Nephron progenitor cell (in vitro differentiated cells): Measurements from ENCODE around the gene TRIM41.
A peak's percentile ranks its signal among the peaks of the same experiment; 100 is the strongest.
"Not testable (repeated sequence)": the region's sequence is repeated elsewhere in the genome, so short reads cannot be mapped to it uniquely, and the experiment has no call there.

Source experiments
- DNase-seq: peaks from one replicate; pipeline ENCODE4 v3.0.0; 2021
- H3K27ac Mint-ChIP-seq: 2 replicates; pipeline ENCODE4 v1.8.0; 2021; ENCODE audit warnings: mild to moderate bottlenecking, moderate library complexity, mixed read lengths
- H3K27me3 Mint-ChIP-seq: 2 replicates; pipeline ENCODE4 v1.8.0; 2021; ENCODE audit warnings: mild to moderate bottlenecking, low read depth, mixed read lengths; ENCODE audit not compliant: poor library complexity
- H3K36me3 Mint-ChIP-seq: 2 replicates; pipeline ENCODE4 v1.8.0; 2021; ENCODE audit warnings: low read depth, mixed read lengths
- H3K4me1 Mint-ChIP-seq: 2 replicates; pipeline ENCODE4 v1.8.0; 2021; ENCODE audit warnings: mixed read lengths
- H3K4me3 Mint-ChIP-seq: 2 replicates; pipeline ENCODE4 v1.8.0; 2021; ENCODE audit warnings: mild to moderate bottlenecking, moderate library complexity, mixed read lengths
- H3K9me3 Mint-ChIP-seq: 2 replicates; pipeline ENCODE4 v1.8.0; 2021; ENCODE audit warnings: mild to moderate bottlenecking, moderate library complexity, mixed read lengths
- TF ChIP-seq, protein P1 (sequence below): fragments of 200-600 bp; sonication (generic); IDR thresholded peaks from 2 replicates; pipeline ENCODE4 v1.5.0; 2021; ENCODE audit warnings: antibody characterized with exemption

Gene TRIM41

DNA sequence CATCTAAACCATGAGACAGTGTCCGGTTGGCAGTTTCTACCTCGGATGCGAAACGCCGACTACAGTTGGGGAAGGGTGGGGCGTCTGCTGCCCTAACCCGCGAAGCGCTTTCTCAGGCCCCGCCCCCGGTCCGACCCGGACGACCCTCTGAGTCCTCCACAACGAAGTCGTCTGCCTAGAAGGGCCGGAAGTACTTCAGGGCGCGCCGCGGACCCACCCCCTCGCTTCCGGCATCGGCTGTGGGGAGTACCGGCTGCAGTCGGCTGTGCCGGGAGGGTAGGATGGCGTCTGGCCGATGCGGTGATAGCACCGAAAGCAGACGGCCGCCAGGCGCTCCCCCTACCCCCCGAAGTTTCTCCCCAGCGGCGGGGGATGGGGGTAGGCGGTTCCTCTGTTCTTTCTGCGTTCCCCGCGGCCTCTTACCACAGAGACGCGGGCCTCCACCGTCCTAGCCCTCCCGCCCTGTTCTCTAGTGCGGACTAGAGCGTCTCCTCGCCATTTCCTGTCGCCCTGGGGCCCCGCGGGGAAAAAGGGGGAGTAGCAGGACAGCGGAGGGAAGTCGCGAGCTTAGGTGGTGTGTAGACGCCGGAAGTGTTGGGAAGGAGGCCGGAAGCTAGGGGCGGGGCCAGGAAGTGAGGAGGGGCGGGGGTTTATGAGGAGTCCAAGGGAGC, at the start of gene TRIM41:
TRIM41 (plus strand) TSS at position 224 of the 671 bp plus-strand sequence. CDS start 719 bp downstream, outside the sequence.
- H3K4me3 Mint-ChIP-seq: peak within 1 kb of the TSS; percentile 98
- TF ChIP-seq, protein P1, sequence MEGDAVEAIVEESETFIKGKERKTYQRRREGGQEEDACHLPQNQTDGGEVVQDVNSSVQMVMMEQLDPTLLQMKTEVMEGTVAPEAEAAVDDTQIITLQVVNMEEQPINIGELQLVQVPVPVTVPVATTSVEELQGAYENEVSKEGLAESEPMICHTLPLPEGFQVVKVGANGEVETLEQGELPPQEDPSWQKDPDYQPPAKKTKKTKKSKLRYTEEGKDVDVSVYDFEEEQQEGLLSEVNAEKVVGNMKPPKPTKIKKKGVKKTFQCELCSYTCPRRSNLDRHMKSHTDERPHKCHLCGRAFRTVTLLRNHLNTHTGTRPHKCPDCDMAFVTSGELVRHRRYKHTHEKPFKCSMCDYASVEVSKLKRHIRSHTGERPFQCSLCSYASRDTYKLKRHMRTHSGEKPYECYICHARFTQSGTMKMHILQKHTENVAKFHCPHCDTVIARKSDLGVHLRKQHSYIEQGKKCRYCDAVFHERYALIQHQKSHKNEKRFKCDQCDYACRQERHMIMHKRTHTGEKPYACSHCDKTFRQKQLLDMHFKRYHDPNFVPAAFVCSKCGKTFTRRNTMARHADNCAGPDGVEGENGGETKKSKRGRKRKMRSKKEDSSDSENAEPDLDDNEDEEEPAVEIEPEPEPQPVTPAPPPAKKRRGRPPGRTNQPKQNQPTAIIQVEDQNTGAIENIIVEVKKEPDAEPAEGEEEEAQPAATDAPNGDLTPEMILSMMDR: no peak
- peak; percentile 99 for DNase-seq
- peak within 1 kb of the TSS; percentile 98 for H3K27ac Mint-ChIP-seq
- peaks cover 6% of the 10 kb centered on the region for H3K9me3 Mint-ChIP-seq
- peaks cover 20% of the 10 kb centered on the region for H3K27me3 Mint-ChIP-seq
- H3K36me3 Mint-ChIP-seq: peaks cover 5% of the 10 kb centered on the region
- peaks cover 22% of the 10 kb centered on the region for H3K4me1 Mint-ChIP-seq

DNA sequence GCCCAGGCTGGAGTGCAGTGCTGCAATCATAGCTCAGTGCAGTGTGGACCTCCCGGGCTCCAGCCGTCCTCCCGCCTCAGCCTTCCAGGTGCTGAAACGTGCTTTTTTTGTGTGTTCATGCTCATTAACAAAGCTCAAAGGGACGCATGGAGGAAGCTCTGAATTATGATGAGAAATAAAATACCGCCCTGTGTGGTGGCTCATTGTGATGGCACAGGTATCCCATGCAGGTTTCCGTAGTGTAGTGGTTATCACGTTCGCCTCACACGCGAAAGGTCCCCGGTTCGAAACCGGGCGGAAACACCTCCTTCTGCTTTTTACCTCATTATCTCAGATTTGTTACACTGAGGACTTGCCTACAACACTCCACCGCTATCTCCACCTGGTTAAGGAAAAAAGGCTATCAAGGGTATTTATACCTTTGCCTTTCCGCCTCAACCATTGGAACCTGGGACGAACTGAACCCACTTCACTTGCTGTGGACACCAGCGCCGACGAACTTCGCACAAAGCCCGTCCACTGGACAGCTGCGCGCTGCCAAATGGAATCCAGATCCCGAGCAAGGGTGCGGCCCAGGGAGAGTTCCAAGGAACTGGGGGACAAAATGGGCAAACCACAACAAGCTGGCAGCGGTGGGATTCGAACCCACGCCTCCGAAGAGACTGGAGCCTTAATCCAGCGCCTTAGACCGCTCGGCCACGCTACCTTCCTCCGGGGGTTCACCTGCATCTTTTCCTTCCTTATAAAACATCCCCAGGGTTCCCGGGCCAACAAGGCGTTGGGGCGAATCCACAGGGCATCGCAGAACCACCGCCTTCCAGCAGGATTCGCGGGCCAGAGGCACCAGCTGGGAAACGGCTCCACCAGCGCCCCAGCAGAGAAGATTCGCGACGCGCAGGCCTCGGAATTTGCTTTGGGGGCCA, 49.4 kb upstream of the TRIM41 start:
- DNase-seq: peak; percentile 49
- peaks cover 89% of the 10 kb centered on the region for H3K27me3 Mint-ChIP-seq
- H3K4me3 Mint-ChIP-seq: peak overlapping the region; percentile 67
- TF ChIP-seq, protein P1: no peak
- H3K4me1 Mint-ChIP-seq: peaks cover 27% of the 10 kb centered on the region
- H3K36me3 Mint-ChIP-seq: no peaks in the 10 kb centered on the region
- H3K27ac Mint-ChIP-seq: no peak overlapping the region
- no peaks in the 10 kb centered on the region for H3K9me3 Mint-ChIP-seq

DNA sequence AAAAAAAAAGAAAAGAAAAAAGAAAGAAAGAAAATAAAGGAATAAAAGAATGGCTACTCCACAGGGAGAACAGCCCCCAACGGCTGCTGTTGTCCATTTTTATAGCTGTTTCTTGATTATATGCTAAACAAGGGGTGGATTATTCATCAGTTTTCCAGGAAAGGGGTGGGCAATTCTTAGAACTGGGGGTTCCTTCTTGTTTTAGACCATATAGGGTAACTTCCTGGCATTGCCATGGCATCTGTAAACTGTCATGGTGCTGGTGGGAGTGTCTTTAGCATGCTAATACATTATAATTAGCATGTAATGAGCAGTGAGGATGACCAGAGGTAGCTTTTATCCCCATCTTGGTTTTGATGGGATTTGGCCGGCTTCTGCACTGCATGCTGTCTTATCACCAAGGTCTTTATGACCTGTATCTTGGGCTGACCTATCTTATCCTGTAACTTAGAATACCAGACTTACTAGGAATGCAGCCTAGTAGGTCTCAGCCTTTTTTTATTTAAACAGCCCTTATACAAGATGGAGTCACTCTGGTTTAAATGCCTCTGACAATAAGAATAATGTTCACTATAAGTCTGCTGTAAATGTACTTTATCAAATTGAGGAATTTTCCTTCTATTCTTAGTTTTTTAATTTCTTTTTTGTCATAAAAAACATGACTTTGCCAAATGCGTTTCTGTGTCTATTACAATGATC, 46.7 kb upstream of the TRIM41 start:
- Mint-ChIP-seq H3K4me1 (peaks cover 16% of the 10 kb centered on the region), H3K27ac (no peak overlapping the region), H3K4me3 (no peak overlapping the region), H3K9me3 (no peaks in the 10 kb centered on the region), H3K27me3 (peaks cover 71% of the 10 kb centered on the region), H3K36me3 (no peaks in the 10 kb centered on the region)
- TF ChIP-seq, protein P1: no peak
- DNase-seq: no peak

DNA sequence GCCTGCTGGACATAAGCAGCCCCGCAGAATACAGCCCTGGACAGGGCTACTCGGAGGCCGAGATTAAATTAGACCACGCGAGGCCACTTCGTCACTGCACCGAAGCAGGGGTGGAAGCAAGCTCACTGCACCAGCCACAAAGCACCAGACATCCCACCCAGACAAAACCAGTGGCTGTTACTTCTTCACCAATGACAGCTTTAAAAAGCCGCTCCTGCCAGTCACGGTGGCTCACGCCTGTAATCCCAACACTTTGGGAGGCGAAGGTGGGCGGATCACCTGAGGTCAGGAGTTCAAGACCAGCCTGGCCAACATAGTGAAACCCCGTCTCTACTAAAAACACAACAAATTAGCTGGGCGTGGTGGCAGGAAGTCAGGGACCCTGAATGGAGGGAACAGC, 45.5 kb upstream of the TRIM41 start:
- Mint-ChIP-seq H3K27me3 (peaks cover 67% of the 10 kb centered on the region), H3K4me1 (peaks cover 24% of the 10 kb centered on the region)
- H3K27ac Mint-ChIP-seq, H3K36me3 Mint-ChIP-seq, H3K4me3 Mint-ChIP-seq, H3K9me3 Mint-ChIP-seq, DNase-seq: not testable (repeated sequence)

DNA sequence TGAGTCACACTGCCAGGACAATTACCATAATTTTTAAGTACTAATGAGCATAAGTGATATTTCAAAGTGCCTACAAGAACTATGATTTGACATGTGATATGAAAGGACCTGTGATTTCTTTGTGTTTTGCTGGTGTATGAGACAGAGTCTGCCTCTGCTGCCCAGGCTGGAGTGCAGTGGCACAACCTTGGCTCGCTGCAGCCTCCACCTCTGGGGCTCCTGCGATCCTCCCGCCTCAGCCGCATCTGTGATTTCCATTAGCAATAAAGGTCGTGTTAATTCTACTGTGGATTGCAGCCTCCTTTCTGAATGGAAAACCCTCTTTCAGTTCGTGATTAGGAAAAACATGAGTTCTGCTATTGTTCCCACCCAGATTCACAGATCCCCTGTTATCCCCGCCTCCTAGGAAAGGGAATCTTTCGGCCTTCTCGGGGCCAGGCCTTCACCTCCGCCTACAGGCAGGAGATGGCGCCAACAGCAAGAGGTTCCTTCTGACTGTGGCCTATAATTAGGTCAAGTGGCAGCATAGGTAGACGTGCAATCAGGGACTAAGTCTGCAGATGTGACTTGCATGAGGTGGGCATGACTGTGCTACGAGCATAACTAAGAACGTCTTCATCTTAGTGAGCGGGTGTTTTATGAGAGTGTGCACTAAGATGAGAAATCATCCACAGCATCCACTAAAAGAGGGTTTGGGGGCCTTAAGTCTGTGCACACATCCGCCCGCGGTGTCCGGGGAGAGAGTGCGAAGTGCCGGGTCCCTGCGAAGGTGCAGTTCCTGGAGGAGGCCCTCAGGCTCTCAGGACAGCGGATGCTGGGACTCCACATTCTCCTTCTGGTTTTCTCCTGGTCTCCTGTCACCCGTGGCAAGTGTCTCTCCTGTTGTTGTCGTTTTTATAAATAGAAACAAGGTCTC, 41.2 kb upstream of the TRIM41 start:
- no peaks in the 10 kb centered on the region for H3K36me3 Mint-ChIP-seq
- peaks cover 31% of the 10 kb centered on the region for H3K27me3 Mint-ChIP-seq
- peaks cover 33% of the 10 kb centered on the region for H3K4me1 Mint-ChIP-seq
- DNase-seq: peak; percentile 66
- peak overlapping the region; percentile 23 for H3K4me3 Mint-ChIP-seq
- H3K9me3 Mint-ChIP-seq: peaks cover 10% of the 10 kb centered on the region
- TF ChIP-seq, protein P1: peak; percentile 75
- H3K27ac Mint-ChIP-seq: no peak overlapping the region
